GM19351 (cell line): ENCODE data around the gene PARD3B.

Source experiments
- ATAC-seq: cut with Tn5 transposase; IDR thresholded peaks from one replicate; pipeline ENCODE4 v1.9.1; 2021; ENCODE audit warnings: mild to moderate bottlenecking, moderate library complexity; ENCODE audit not compliant: unreplicated experiment

Gene PARD3B

GRCh38 chr2:204654669-204655068, 109.4 kb downstream of the PARD3B start:
- ATAC-seq: no peak

GRCh38 chr2:204655101-204655500, 109.8 kb downstream of the PARD3B start:
- ATAC-seq: no peak

GRCh38 chr2:204655626-204656025, 110.4 kb downstream of the PARD3B start:
- no peak for ATAC-seq

- no peak for ATAC-seq
These were observed 111.7 kb downstream of the PARD3B start for GRCh38 chr2:204657024-204657423.

GRCh38 chr2:204662956-204663355, 117.7 kb downstream of the PARD3B start:
- no peak for ATAC-seq

GRCh38 chr2:204663816-204664425, 118.6 kb downstream of the PARD3B start:
- no peak for ATAC-seq

GRCh38 chr2:204664708-204665121, 119.4 kb downstream of the PARD3B start:
- no peak for ATAC-seq

- no peak for ATAC-seq
These were observed 119.9 kb downstream of the PARD3B start for GRCh38 chr2:204665207-204665606.

GRCh38 chr2:204665771-204666170, 120.5 kb downstream of the PARD3B start:
- ATAC-seq: no peak

GRCh38 chr2:204667990-204668389, 122.7 kb downstream of the PARD3B start:
- no peak for ATAC-seq

- ATAC-seq: no peak
These were observed 124.1 kb downstream of the PARD3B start for GRCh38 chr2:204669382-204669781.

GRCh38 chr2:204670124-204670523, 124.8 kb downstream of the PARD3B start:
- ATAC-seq: no peak

- ATAC-seq: no peak
These were observed 125.5 kb downstream of the PARD3B start for GRCh38 chr2:204670756-204671155.

GRCh38 chr2:204672772-204673171, 127.5 kb downstream of the PARD3B start:
- no peak for ATAC-seq

GRCh38 chr2:204673877-204674276, 128.6 kb downstream of the PARD3B start:
- ATAC-seq: no peak

GRCh38 chr2:204678031-204678430, 132.8 kb downstream of the PARD3B start:
- no peak for ATAC-seq

- ATAC-seq: no peak
These were observed 135.3 kb downstream of the PARD3B start for GRCh38 chr2:204680576-204680975.

GRCh38 chr2:204681412-204681811, 136.1 kb downstream of the PARD3B start:
- no peak for ATAC-seq

GRCh38 chr2:204683384-204683783, 138.1 kb downstream of the PARD3B start:
- ATAC-seq: no peak

GRCh38 chr2:204686406-204686805, 141.1 kb downstream of the PARD3B start:
- ATAC-seq: no peak

GRCh38 chr2:204687776-204688175, 142.5 kb downstream of the PARD3B start:
- no peak for ATAC-seq

- ATAC-seq: peak; percentile 83
These were observed 146.7 kb downstream of the PARD3B start for GRCh38 chr2:204691911-204692510.

GRCh38 chr2:204692790-204693189, 147.5 kb downstream of the PARD3B start:
- ATAC-seq: no peak
